Stomach smooth muscle (tissue), 2 donors: ENCODE results near the gene NOXA1.
"Not testable (repeated sequence)": the region's sequence is repeated elsewhere in the genome, so short reads cannot be mapped to it uniquely, and the experiment has no call there.

Source experiments
- H3K27ac ChIP-seq: one replicate; pipeline ENCODE4 v1.7.0; 2013; ENCODE audit warnings: mild to moderate bottlenecking, low read length, inconsistent platforms
- H3K27me3 ChIP-seq, 2 donors: one replicate each; pipeline ENCODE4 v1.7.0; 2013; ENCODE audit warnings: low read length in 2 of 2; ENCODE audit not compliant: insufficient read depth in 2 of 2, control insufficient read depth in 1 of 2
- H3K36me3 ChIP-seq, 2 donors: one replicate each; pipeline ENCODE4 v1.7.0; 2013; ENCODE audit warnings: low read length in 2 of 2; ENCODE audit not compliant: control insufficient read depth in 2 of 2, insufficient read depth in 2 of 2
- H3K4me1 ChIP-seq: one replicate; pipeline ENCODE4 v1.7.0; 2013; ENCODE audit warnings: low read length; ENCODE audit not compliant: control insufficient read depth, insufficient read depth
- H3K4me3 ChIP-seq, 2 donors: one replicate each; pipeline ENCODE4 v1.7.0; 2013; ENCODE audit warnings: low read length in 2 of 2
- H3K9ac ChIP-seq, 2 donors: one replicate each; pipeline ENCODE4 v1.7.0; 2013; ENCODE audit warnings: low read length in 2 of 2, mild to moderate bottlenecking in 1 of 2
- H3K9me3 ChIP-seq, 2 donors: one replicate each; pipeline ENCODE4 v1.7.0; 2013; ENCODE audit warnings: low read length in 2 of 2; ENCODE audit not compliant: control insufficient read depth in 2 of 2
- donor health status: healthy.
- donor health status: Pancreatic carcinoma.

The NOXA1 gene, protein sequence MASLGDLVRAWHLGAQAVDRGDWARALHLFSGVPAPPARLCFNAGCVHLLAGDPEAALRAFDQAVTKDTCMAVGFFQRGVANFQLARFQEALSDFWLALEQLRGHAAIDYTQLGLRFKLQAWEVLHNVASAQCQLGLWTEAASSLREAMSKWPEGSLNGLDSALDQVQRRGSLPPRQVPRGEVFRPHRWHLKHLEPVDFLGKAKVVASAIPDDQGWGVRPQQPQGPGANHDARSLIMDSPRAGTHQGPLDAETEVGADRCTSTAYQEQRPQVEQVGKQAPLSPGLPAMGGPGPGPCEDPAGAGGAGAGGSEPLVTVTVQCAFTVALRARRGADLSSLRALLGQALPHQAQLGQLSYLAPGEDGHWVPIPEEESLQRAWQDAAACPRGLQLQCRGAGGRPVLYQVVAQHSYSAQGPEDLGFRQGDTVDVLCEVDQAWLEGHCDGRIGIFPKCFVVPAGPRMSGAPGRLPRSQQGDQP

GRCh38 chr9:137422604-137423513 lies at the start of gene NOXA1, which contains the start of gene EXD3:
Gene NOXA1 (plus strand): TSS chr9:137423393. CDS start chr9:137423530, 137 bp downstream.
Gene EXD3 (minus strand): TSS chr9:137423162. CDS start chr9:137395357, 27,805 bp downstream.
- H3K4me1 ChIP-seq, result peaks cover 22% of the 10 kb centered on the region
- H3K36me3 ChIP-seq, result no peaks in the 10 kb centered on the region
- no peaks in the 10 kb centered on the region for H3K9me3 ChIP-seq
- H3K4me3 ChIP-seq, result peak within 1 kb of the TSS; percentile 82
- no peaks in the 10 kb centered on the region for H3K27me3 ChIP-seq
- H3K27ac ChIP-seq, result no peak within 1 kb of the TSS
- peak within 1 kb of the TSS; percentile 70 to 73 for H3K9ac ChIP-seq

GRCh38 chr9:137373611-137373980 lies 49.6 kb upstream of the NOXA1 start:
- Histone ChIP-seq H3K36me3 (peaks cover 2 to 6% of the 10 kb centered on the region in 2 donors), H3K27me3 (no peaks in the 10 kb centered on the region), H3K27ac (no peak overlapping the region), H3K9ac (no peak overlapping the region), H3K4me1 (no peaks in the 10 kb centered on the region), H3K9me3 (no peaks in the 10 kb centered on the region), H3K4me3 (no peak overlapping the region)

- H3K9ac ChIP-seq, result no peak overlapping the region
- H3K9me3 ChIP-seq, result no peaks in the 10 kb centered on the region
- no peaks in the 10 kb centered on the region for H3K4me1 ChIP-seq
- H3K36me3 ChIP-seq, result peaks cover 2 to 6% of the 10 kb centered on the region in 2 donors
- no peak overlapping the region for H3K27ac ChIP-seq
- H3K27me3 ChIP-seq, result no peaks in the 10 kb centered on the region
- H3K4me3 ChIP-seq, result no peak overlapping the region
Observed at GRCh38 chr9:137374131-137374845, 48.9 kb upstream of the NOXA1 start.

DNA sequence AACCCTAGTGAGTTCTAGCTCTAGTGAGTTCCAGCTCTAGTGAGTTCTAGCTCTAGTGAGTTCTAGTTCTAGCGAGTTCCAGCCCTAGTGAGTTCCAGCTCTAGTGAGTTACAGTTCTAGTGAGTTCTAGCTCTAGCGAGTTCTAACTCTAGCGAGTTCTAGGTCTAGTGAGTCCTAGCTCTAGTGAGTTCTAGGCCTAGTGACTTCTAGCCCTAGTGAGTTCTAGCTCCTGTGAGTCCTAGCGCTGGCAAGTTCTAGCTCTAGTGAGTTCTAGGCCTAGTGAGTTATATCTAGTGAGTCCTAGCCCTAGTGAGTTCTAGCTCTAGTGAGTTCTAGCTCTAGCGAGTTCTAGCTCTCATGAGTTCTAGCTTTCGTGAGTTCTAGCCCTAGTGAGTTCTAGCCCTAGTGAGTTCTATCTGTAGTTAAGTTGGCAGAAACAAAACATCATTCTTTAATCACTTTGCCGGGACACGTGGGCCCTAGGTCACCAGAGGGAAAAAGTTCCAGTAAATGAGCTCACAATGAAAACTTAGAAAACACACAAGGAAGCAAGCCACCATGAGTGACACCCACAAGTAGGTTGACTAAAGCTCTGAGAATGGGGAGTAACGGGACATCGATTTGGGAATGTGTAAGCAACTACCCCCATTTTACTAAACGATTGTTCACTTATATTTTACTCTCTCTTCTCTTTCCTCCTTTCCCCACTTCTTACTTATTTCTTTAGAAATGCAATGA lies 47.7 kb upstream of the NOXA1 start:
- Histone ChIP-seq H3K4me1 (no peaks in the 10 kb centered on the region), H3K9me3 (no peaks in the 10 kb centered on the region), H3K27ac (no peak overlapping the region), H3K9ac (no peak overlapping the region), H3K36me3 (peaks cover 2 to 6% of the 10 kb centered on the region in 2 donors), H3K4me3 (no peak overlapping the region), H3K27me3 (no peaks in the 10 kb centered on the region)

- Histone ChIP-seq H3K4me1 (no peaks in the 10 kb centered on the region), H3K36me3 (peaks cover 2 to 6% of the 10 kb centered on the region in 2 donors), H3K4me3 (no peak overlapping the region), H3K9ac (no peak overlapping the region), H3K9me3 (no peaks in the 10 kb centered on the region), H3K27ac (no peak overlapping the region), H3K27me3 (no peaks in the 10 kb centered on the region)
Observed at GRCh38 chr9:137376386-137376785, 46.8 kb upstream of the NOXA1 start.

DNA sequence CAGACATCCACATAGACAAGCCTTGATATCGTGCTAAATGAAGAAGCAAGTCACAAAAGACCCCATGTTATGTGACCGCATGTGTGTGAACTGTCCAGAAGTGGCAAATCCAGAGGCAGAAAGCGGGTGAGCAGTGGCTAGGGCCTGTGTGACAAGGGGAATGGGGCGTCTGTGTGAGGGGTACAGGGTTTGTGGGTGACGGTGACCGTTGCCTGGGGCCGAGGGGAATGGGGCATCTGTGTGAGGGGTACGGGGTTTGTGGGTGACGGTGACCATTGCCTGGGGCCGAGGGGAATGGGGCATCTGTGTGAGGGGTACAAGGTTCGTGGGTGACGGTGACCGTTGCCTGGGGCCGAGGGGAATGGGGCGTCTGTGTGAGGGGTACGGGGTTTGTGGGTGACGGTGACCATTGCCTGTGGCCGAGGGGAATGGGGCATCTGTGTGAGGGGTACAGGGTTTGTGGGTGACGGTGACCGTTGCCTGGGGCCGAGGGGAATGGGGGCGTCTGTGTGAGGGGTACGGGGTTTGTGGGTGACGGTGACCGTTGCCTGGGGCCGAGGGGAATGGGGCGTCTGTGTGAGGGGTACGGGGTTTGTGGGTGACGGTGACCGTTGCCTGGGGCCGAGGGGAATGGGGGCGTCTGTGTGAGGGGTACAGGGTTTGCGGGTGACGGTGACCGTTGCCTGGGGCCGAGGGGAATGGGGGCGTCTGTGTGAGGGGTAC lies 44.3 kb upstream of the NOXA1 start:
- not testable (repeated sequence) for H3K4me1 ChIP-seq, H3K9ac ChIP-seq, H3K27me3 ChIP-seq, H3K27ac ChIP-seq, H3K4me3 ChIP-seq, H3K9me3 ChIP-seq, H3K36me3 ChIP-seq

DNA sequence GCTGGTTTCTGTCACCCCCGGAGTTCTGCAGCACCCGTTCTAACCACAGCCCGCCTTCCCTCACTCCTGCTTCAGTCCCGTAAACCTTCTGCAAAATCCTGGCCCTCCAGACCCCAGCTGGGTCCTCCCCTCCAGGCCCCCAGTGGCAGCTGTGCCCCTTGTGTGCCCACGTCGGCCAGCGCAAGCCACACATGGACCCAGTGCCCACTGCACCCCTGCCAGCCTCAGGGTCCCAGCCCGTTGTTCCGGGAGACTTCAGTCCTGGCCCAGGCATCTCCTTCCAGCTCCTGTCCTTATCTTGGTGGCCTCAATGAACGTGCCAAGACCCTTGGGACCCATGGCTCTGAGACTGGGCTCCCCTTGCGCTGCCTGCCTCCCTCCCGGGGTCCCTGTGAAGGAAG lies 43.4 kb upstream of the NOXA1 start:
- Histone ChIP-seq H3K27ac (no peak overlapping the region), H3K4me3 (no peak overlapping the region), H3K36me3 (no peaks in the 10 kb centered on the region), H3K9me3 (no peaks in the 10 kb centered on the region), H3K9ac (no peak overlapping the region), H3K4me1 (no peaks in the 10 kb centered on the region), H3K27me3 (no peaks in the 10 kb centered on the region)

DNA sequence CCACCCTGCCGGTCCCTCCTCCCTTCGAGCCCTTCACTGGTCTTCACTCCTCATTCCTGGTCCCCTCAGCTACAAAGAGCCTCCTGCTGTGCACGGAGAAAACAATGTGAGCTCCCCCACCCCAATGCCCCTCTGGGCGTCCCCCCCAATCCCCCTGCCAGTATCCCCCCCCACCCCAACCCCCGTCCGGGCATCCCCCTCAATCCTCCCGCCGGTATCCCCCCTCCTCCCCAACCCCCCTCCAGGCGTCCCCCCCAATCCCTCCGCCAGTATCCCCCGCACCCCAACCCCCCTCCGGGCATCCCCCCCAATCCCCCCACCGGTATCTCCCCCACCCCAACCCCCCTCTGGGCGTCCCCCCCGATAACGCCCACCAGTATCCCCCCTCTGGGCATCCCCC lies 43.0 kb upstream of the NOXA1 start:
- H3K27ac ChIP-seq, result no peak overlapping the region
- no peaks in the 10 kb centered on the region for H3K9me3 ChIP-seq
- no peak overlapping the region for H3K9ac ChIP-seq
- no peaks in the 10 kb centered on the region for H3K4me1 ChIP-seq
- no peaks in the 10 kb centered on the region for H3K27me3 ChIP-seq
- H3K4me3 ChIP-seq, result no peak overlapping the region
- H3K36me3 ChIP-seq, result no peaks in the 10 kb centered on the region

DNA sequence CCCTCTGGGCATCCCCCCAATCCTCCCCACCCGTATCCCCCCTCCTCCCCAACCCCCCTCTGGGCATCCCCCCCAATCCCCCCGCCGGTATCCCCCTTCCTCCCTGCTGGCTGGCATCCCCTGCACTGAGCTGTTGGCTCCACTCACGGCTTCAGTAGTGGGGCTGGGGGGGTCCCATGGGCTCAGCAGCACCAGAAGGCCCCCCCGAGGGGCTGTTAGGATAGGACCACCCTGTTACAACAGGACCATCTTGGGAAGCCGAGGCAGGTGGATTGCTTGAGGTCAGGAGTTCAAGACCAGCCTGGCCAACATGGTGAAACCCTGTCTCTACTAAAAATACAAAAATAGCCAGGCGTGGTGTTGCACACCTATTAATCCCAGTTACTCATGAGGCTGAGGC lies 42.6 kb upstream of the NOXA1 start:
- no peak overlapping the region for H3K9ac ChIP-seq
- H3K36me3 ChIP-seq, result no peaks in the 10 kb centered on the region
- no peaks in the 10 kb centered on the region for H3K4me1 ChIP-seq
- H3K27me3 ChIP-seq, result no peaks in the 10 kb centered on the region
- H3K27ac ChIP-seq, result no peak overlapping the region
- H3K9me3 ChIP-seq, result no peaks in the 10 kb centered on the region
- no peak overlapping the region for H3K4me3 ChIP-seq
